Parathyroid adenoma (tissue), 2 donors: ENCODE measurements around the gene BCHE.
"Not testable (repeated sequence)": the region's sequence is repeated elsewhere in the genome, so short reads cannot be mapped to it uniquely, and the experiment has no call there.

Experiments
- H2AFZ ChIP-seq: fragments of 300-600 bp; sonication (generic); one replicate; pipeline ENCODE4 v1.7.0; 2017; ENCODE audit warnings: antibody characterized with exemption, mild to moderate bottlenecking
- H3K27ac ChIP-seq: fragments of 300-600 bp; sonication (generic); one replicate; pipeline ENCODE4 v1.7.0; 2017
- H3K27me3 ChIP-seq: fragments of 300-600 bp; sonication (generic); one replicate; pipeline ENCODE4 v1.7.0; 2017; ENCODE audit warnings: low read length; ENCODE audit not compliant: control insufficient read depth, insufficient read depth
- H3K36me3 ChIP-seq: fragments of 300-600 bp; sonication (generic); one replicate; pipeline ENCODE4 v1.7.0; 2017; ENCODE audit warnings: low read length; ENCODE audit not compliant: control insufficient read depth, insufficient read depth
- H3K4me1 ChIP-seq: fragments of 300-600 bp; sonication (generic); one replicate; pipeline ENCODE4 v1.7.0; 2017; ENCODE audit warnings: control low read depth
- H3K4me2 ChIP-seq: fragments of 300-600 bp; sonication (generic); one replicate; pipeline ENCODE4 v1.7.0; 2017; ENCODE audit warnings: low read length
- H3K4me3 ChIP-seq: fragments of 300-600 bp; sonication (generic); one replicate; pipeline ENCODE4 v1.7.0; 2017; ENCODE audit warnings: low read depth, low read length
- H3K79me2 ChIP-seq: fragments of 300-600 bp; sonication (generic); one replicate; pipeline ENCODE4 v1.7.0; 2017; ENCODE audit warnings: control low read depth
- H3K9ac ChIP-seq: fragments of 300-600 bp; sonication (generic); one replicate; pipeline ENCODE4 v1.7.0; 2017; ENCODE audit warnings: mild to moderate bottlenecking
- H3K9me3 ChIP-seq: fragments of 300-600 bp; sonication (generic); one replicate; pipeline ENCODE4 v1.7.0; 2017; ENCODE audit warnings: low read length; ENCODE audit not compliant: control insufficient read depth
- CTCF ChIP-seq: fragments of 300-600 bp; sonication (generic); IDR thresholded peaks from one replicate; pipeline ENCODE4 v1.7.0; 2017; ENCODE audit warnings: antibody characterized with exemption, mild to moderate bottlenecking
- donor health status: primary hyperparathyroidism.

The BCHE gene

GRCh38 chr3:165814380-165814779 is 22.8 kb downstream of the BCHE start:
- Histone ChIP-seq H3K9me3 (no peaks in the 10 kb centered on the region), H3K4me3 (no peak overlapping the region), H3K4me2 (no peak overlapping the region), H3K79me2 (no peaks in the 10 kb centered on the region), H3K4me1 (no peaks in the 10 kb centered on the region), H3K36me3 (no peaks in the 10 kb centered on the region), H3K27ac (no peak overlapping the region), H3K9ac (no peak overlapping the region), H2AFZ (no peak overlapping the region), H3K27me3 (no peaks in the 10 kb centered on the region)
- no peak for TF ChIP-seq CTCF

GRCh38 chr3:165807937-165808336 is 29.3 kb downstream of the BCHE start:
- H3K4me2 ChIP-seq, H2AFZ ChIP-seq, H3K27ac ChIP-seq, H3K9ac ChIP-seq, H3K4me1 ChIP-seq, H3K4me3 ChIP-seq, H3K27me3 ChIP-seq, H3K79me2 ChIP-seq, H3K36me3 ChIP-seq, H3K9me3 ChIP-seq: not testable (repeated sequence)

GRCh38 chr3:165805946-165806561 is 31.2 kb downstream of the BCHE start:
- Histone ChIP-seq H3K4me3 (no peak overlapping the region), H3K27ac (no peak overlapping the region), H3K4me2 (no peak overlapping the region)

GRCh38 chr3:165803471-165803870 is 33.8 kb downstream of the BCHE start:
- Histone ChIP-seq H3K27ac (no peak overlapping the region), H3K9me3 (no peaks in the 10 kb centered on the region), H2AFZ (no peak overlapping the region), H3K36me3 (no peaks in the 10 kb centered on the region), H3K4me3 (no peak overlapping the region), H3K27me3 (no peaks in the 10 kb centered on the region), H3K9ac (no peak overlapping the region), H3K4me2 (no peak overlapping the region), H3K79me2 (no peaks in the 10 kb centered on the region), H3K4me1 (no peaks in the 10 kb centered on the region)
- TF ChIP-seq CTCF: no peak

More at GRCh38 chr3:165805946-165806561, 31.2 kb downstream of the BCHE start:
- no peaks in the 10 kb centered on the region for H3K4me1 ChIP-seq
- no peak overlapping the region for H2AFZ ChIP-seq
- H3K36me3 ChIP-seq: no peaks in the 10 kb centered on the region
- H3K79me2 ChIP-seq: no peaks in the 10 kb centered on the region
- TF ChIP-seq CTCF: no peak
- H3K9me3 ChIP-seq: no peaks in the 10 kb centered on the region
- no peaks in the 10 kb centered on the region for H3K27me3 ChIP-seq
- no peak overlapping the region for H3K9ac ChIP-seq

- Histone ChIP-seq H3K36me3 (no peaks in the 10 kb centered on the region), H3K79me2 (no peaks in the 10 kb centered on the region), H3K27ac (no peak overlapping the region), H3K4me2 (no peak overlapping the region), H2AFZ (no peak overlapping the region), H3K27me3 (no peaks in the 10 kb centered on the region), H3K4me3 (no peak overlapping the region), H3K9ac (no peak overlapping the region), H3K9me3 (no peaks in the 10 kb centered on the region), H3K4me1 (no peaks in the 10 kb centered on the region)
- TF ChIP-seq CTCF: no peak
Observed at GRCh38 chr3:165800970-165801369, 36.3 kb downstream of the BCHE start.
